ENCODE data around the gene FKBP15.
A peak's percentile ranks its signal among the peaks of the same experiment; 100 is the strongest.
"Not testable (repeated sequence)": the region's sequence is repeated elsewhere in the genome, so short reads cannot be mapped to it uniquely, and the experiment has no call there.

FKBP15 gene

GRCh38 chr9:113235701-113236255 is 14.7 kb upstream of the FKBP15 start:
- intact Hi-C loops (cut with DNase I); DNase-seq: not testable (repeated sequence)

DNA sequence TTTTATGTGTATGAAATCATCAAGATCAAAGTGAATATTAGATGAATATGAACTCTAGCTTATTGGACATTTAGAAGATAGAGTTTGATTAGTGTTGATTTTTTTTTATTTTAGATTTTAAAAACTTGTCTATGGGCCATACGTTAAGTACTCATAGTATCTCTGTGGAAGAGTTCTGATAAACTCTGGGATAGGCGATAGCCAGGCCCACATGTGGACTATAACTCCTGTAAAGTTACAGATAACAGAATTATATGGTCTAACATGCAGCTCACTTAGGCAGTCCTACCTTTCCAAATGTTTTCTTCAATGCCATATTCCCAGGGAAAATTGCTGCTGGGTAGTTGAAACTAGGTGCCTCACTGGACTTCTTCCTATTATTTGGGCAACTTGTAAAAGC is 10.6 kb upstream of the FKBP15 start:
- DNase-seq = no peak
- intact Hi-C loops (cut with DNase I) = no loop called here

- no peak for DNase-seq
- intact Hi-C loops (cut with DNase I) = no loop called here
Observed at GRCh38 chr9:113228130-113228665, 7.1 kb upstream of the FKBP15 start.

- intact Hi-C loops (cut with DNase I) = no loop called here
- DNase-seq = no peak
Observed at GRCh38 chr9:113227436-113227835, 6.4 kb upstream of the FKBP15 start.

- intact Hi-C loops (cut with DNase I) = loop anchor here (5.0 kb wide), 2 partner anchors 62 to 112 kb away; no protein-coding TSS in a partner anchor
- no peak for DNase-seq
Observed at GRCh38 chr9:113223963-113224362, 2.9 kb upstream of the FKBP15 start.

GRCh38 chr9:113222482-113222841 is 1.4 kb upstream of the FKBP15 start:
- intact Hi-C loops (cut with DNase I) = loop anchor here (5.0 kb wide), 2 partner anchors 60 to 110 kb away; no protein-coding TSS in a partner anchor
- DNase-seq = no peak

- intact Hi-C loops (cut with DNase I) = loop anchor here (1.0 to 5.0 kb wide), 3 partner anchors 53 to 110 kb away; partner anchors contain the start of genes CDC26 and PRPF4
- peak in 2 of 10 donors; percentile 2 to 26 for DNase-seq
Observed at GRCh38 chr9:113221800-113222481, 864 bp upstream of the FKBP15 start.

DNA sequence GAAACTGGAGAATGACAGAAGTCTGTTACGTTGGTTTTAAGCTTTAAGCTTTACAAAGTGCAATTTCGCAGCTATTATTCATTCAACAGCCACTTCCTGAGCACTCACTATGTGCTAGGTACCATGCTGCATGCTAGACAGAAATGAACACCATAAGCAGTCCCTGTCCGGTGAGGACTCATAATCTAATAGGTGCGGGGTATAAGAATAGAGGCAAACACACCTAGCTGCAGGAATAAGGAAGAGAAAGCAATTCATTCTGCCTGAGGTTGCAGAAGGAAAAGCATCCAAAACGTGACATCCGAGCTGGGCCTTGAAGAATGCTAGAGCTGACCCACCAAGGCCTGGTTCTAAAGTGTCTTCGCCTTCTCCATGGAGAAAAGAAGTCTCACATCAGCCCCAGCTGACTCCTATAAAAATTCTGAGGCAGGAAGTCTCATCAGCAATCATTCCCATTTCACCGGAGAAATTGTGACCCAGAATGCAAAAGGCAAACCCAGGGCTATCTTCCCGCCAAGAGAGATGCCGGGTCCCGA is 542 bp downstream of the FKBP15 start:
- intact Hi-C loops (cut with DNase I) = loop anchor here (1.0 to 5.0 kb wide), 3 partner anchors 55 to 108 kb away; partner anchors contain the start of genes CDC26 and PRPF4
- DNase-seq = no peak

GRCh38 chr9:113219969-113220368 is 1.1 kb downstream of the FKBP15 start:
- intact Hi-C loops (cut with DNase I) = loop anchor here (5.0 kb wide), 2 partner anchors 58 to 108 kb away; no protein-coding TSS in a partner anchor
- no peak for DNase-seq

DNA sequence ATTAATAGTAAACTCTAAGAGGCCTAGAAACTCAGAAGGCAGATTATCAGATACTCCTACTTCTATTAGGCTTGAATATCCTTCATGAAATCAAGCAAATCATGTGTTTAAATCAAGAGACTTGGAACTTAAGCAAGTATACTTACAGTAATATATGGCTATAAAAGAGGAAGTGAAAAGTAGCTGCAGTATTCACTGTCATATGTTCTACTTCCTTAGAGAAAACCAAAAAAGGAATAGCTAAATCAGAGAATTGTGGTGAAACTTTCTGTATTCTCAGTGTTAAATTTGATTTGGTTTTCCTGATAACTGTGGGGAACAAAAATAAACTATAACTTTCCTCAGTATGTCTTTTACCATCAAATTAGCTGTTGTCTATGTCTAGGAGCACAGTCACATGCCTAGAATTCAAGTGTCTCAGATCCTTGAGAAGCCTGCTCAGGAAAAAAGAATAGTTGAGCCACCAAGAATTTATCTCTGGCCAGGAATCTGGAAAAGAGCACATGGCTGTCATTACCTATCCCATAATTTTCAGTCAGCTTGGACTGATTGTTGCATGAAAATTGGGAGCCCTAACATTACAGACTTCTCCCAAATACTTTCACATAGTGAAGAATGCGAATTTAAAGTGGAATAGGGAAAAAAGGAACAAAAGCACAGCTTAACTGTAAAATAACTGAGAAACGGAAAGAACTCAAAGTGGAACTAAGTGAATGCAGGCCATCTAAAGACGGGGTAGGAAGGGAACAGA is 1.7 kb downstream of the FKBP15 start:
- no peak for DNase-seq
- intact Hi-C loops (cut with DNase I) = no loop called here

DNA sequence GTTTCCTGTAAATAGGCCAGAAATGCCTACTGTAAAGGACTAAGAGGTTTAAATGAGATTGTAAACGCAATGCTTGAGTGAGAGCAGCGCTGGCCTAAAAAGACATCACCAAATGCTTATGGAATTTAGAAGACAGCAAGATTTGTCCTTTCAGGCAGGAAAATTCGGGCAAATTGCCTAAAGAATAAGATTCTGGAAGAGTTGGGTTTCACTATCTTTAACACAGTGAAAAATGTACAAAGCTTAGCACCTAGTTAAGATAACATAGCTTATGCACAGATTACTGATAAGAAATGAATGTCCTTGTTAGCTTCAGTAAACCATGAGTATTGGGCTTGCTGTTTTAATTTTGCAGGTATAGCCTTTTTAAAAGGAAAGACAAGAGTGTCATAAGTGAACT is 4.7 kb downstream of the FKBP15 start:
- no peak for DNase-seq
- intact Hi-C loops (cut with DNase I) = no loop called here

GRCh38 chr9:113215132-113215531 is 5.9 kb downstream of the FKBP15 start:
- intact Hi-C loops (cut with DNase I) = no loop called here
- DNase-seq = no peak

DNA sequence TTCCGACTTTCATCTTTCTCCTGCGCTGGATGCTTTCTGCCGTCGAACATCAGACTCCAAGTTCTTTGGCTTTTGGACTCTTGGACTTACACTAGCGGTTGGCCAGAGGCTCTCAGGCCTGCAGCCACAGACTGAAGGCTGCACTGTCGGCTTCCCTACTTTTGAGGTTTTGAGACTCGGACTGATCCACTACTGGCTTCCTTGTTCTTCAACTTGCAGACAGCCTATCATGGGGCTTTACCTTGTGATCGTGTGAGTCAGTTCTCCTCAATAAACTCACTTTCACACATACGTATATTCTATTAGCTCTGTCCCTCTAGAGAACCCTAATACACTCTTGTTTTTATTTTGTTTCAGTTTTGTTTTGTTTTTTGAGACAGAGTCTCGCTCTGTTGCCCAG is 10.3 kb downstream of the FKBP15 start:
- intact Hi-C loops (cut with DNase I) = no loop called here
- DNase-seq = no peak

- intact Hi-C loops (cut with DNase I) = no loop called here
- DNase-seq = no peak
Observed at GRCh38 chr9:113205861-113206260, 15.2 kb downstream of the FKBP15 start.

- intact Hi-C loops (cut with DNase I) = no loop called here
- DNase-seq = no peak
Observed at GRCh38 chr9:113205432-113205831, 15.6 kb downstream of the FKBP15 start.

- no peak for DNase-seq
- intact Hi-C loops (cut with DNase I) = no loop called here
Observed at GRCh38 chr9:113199683-113200329, 21.3 kb downstream of the FKBP15 start.

DNA sequence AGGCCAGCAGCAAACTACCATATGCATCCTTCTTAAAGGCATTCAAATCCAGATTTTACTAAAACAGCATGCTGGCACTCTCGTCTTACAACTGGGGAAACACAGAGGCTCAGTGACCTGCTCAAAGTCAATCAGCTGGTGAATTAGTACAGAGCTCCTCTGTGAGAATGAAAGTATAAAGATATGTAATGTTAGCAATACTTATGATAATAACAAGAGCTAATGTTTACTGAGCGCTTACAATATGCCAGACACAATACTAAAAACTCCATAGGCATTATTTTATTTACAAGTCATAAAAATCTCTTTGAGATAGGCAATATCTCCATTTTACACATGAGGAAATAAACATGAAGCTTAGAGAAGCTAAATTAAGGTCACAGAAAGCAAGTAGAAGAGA is 28.6 kb downstream of the FKBP15 start:
- intact Hi-C loops (cut with DNase I) = no loop called here
- no peak for DNase-seq

DNA sequence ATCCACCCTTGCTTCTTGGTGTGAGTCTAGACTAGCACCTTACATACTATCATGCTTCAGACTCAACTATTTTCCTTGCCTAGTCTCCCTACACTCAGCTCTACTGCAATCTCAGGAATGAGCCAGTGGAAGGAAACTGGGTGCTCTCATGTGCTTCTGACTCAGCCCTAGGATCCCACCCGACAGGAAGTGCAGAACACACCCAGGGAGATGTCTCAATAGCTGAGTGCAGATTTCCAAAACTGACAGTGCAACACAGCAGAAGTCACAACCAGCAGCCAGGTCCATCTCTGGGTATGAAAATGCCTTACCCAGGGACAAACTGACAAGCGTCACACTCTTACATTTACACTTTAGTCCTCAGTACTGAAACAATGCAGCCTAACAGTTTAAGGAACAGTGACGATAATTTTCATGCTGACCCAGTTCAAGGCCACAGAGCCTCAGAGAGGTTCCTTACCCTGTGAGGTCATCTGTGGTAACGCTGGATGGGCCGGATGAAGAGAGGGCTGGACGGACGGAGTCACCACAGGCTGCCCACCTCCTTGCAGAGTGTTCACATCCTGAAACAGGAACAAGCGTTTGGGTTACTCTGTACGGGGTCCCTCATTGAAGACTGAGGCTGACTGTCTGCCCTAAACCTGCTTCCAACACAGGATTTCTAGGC is 33.0 kb downstream of the FKBP15 start:
- DNase-seq = peak in 2 of 10 donors; percentile 19 to 80
- intact Hi-C loops (cut with DNase I) = no loop called here

DNA sequence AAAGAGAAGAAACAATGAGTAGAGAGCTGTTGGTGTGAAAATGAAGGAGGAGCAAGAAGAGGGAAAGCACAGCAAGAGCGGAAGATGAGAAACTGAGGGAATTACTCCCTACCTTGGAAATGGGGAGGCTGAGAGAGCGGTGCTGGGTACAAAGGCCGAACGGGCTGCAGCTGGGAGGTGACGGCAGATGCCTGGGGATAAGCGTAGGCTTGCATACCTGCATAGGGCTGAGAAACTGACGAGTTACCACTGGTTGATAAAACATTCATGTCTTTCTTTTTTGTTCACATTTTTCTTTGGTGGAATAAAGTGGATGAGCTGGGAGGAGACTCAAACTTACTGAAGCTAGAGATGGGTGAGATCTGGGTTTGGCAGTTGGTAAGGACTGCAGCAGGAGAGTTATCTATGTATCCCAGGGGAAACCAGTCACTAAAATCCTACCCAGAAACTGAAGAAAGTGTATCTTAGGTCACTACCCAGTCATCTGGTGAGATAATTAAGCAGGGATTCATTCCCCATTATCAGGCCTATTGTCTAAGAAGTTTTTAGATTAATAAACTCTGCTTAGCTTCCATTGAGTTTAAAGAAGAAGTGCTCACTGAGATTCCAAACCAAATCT is 34.8 kb downstream of the FKBP15 start:
- no peak for DNase-seq
- intact Hi-C loops (cut with DNase I) = no loop called here

All from posterior cingulate gyrus (tissue), 11 donors.